HG02870 (cell line): ENCODE results near the gene SPECC1L.

Experiments
- ATAC-seq: cut with Tn5 transposase; IDR thresholded peaks from one replicate; pipeline ENCODE4 v1.9.1; 2021; ENCODE audit warnings: mild to moderate bottlenecking, moderate library complexity; ENCODE audit not compliant: unreplicated experiment

Gene SPECC1L

DNA sequence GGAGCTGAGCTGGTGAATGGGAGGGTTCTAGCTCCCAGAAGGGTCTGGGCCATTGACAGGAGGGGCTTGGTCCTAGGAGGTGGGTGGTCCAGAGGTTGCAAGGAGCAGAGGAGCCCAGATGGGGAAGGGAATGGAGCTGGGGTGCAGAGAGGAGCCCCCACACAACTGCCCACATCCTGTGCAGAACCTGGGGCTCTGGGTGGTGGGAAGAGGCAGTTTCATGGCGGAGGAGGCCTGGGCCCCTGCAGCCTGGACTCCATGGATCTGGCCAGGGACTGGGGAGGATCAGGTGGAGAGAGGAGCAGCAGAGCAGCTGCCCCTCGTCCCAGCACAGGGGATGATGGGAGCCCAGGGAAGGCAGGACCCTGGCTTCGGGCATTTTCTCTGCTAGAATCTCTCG lies 155.8 kb downstream of the SPECC1L start:
- no peak for ATAC-seq

DNA sequence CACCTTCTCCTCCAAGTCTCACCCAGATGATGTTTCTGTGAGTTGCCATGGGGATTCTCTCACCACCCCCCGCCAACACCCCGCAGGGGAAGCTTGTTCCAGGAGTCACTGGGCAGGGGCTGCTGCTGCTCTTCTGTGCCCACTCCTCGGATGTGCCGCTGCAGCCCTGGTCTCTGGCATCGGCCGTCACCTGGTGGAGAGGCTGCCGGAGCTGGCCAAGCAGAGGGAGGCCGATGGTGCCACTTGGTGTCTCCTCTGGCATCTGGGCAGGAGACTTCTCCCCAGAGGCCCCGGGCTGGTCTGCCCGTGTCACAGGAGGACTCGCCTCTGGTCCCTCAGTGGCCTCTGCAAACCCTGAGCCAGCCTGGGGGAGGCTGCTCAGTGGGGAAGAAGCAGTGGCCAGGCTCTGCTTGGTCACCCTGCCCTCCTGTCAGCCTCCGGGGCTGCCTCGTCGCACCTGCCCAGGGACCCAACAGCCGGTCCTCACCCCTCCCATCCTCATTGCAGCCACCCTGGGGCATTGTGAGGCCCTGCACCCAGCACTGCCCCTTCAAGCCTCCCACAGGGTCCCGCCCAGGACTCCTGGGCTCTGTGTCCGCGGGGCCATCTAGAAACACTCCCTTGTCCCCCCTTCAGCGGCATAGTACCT lies 156.3 kb downstream of the SPECC1L start:
- no peak for ATAC-seq

DNA sequence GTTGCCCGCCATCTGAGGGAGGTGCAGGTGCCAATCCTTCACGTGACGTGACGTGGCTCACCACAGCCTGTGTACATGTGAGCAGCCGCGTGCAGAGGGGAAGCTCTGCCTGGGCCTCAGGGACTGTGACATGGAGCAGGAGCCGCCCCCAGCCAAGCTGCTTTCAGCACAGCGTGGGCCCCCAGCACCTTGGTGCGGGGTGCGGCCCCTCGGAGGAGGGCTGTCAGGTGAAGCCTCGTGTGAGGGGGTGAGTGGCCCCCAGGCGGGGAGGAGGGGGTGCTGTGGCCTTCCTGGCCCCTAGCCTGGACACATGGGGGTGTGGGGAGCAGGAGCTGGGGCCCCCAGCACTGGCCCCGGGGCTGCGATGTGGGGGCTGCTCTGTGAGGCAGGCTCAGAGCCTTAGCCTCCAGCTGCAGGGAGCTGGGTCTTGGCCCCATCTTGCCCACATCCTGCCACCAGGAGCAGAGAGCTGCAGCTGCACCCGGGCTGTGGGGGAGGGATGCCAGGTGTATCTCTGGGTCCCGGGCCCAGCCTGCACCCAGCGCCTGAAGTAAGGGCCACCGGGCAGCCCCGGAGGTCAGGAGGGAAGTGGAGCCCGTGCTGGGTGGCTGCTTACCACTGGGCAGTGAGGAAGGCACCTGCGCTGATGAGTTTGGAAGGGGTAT lies 157.0 kb downstream of the SPECC1L start, which contains the start of gene ADORA2A:
TSS of gene ADORA2A (plus strand) at position 100 of the 665 bp plus-strand sequence. CDS start 5,806 bp downstream, outside the sequence.
- ATAC-seq, result peak; percentile 36

DNA sequence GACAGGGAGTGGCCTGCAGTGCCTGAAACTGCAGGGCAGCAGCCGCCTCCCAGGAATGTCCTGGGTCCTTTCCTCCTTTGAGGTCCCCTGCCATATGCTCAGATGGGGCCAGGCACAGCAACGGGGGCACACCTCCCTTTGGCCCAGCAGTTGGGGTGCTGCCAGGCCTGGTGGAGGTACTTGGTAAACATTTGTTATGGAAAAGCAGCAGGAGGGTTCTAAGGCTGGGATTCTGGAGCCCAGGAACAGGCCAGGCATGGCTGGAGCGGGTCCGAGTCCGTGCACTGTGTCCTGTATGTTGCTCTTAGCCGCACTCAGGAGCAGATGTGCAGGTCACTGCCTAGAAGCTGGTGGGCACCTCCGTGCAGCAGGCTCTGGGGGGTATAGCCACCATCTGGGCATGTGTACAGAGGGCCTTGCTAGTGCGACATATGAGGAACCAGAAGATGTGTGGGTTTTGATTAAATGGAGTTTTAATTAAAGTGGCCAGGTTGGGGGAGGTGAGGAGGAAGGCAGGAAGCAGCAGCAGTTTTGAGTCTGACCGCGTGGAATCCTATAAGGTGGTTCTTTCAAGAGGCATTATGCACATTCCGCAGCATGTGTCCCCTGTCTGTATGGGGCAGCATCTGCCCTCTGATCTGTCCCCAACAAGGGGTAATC lies 158.2 kb downstream of the SPECC1L start:
- no peak for ATAC-seq

DNA sequence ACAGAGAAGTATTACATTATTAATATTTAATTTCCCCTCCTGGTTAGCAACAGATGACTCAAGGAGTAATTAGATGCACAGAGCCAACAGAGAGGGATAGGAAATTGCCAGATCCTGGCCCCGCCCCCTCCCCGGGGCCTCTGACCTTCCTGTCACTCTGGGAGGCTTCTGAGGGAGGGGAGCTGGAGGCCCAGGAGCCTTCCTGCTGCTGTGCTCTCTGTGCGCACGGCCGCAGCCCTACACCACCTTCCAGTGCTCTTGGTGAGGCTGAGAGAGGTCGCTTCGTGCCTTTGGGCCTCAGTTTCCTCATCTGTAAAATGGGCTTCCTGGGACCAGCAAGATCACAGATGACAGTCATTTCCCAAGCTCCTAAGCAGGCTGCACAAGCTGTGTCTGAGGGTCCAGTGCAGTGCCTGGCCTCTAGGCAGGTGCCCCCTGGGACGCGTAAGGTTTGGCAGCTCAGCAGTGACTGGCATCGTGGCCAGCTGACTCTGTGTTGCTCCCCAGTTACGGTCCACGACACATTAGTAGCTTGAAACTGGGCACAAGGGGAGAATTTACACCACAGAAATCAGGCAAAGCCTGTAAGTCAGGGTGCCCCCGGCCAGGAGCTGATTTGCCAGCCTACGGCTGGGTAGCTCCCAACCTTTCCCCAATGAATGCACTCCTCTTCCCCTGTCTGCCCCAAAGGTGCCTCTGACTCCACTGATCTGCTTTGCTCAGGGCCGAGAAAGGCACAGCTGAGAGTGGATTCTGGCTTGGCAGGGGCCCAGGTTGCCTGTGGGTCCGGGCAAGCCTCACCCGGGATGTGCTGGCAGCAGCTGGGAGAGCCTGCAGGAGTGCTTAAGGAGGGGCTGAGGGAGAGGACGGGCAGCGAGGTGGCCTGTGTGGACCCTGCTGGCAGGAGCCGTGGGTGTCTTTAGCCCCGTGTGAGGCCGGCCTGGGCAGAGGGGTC lies 159.1 kb downstream of the SPECC1L start:
- no peak for ATAC-seq

DNA sequence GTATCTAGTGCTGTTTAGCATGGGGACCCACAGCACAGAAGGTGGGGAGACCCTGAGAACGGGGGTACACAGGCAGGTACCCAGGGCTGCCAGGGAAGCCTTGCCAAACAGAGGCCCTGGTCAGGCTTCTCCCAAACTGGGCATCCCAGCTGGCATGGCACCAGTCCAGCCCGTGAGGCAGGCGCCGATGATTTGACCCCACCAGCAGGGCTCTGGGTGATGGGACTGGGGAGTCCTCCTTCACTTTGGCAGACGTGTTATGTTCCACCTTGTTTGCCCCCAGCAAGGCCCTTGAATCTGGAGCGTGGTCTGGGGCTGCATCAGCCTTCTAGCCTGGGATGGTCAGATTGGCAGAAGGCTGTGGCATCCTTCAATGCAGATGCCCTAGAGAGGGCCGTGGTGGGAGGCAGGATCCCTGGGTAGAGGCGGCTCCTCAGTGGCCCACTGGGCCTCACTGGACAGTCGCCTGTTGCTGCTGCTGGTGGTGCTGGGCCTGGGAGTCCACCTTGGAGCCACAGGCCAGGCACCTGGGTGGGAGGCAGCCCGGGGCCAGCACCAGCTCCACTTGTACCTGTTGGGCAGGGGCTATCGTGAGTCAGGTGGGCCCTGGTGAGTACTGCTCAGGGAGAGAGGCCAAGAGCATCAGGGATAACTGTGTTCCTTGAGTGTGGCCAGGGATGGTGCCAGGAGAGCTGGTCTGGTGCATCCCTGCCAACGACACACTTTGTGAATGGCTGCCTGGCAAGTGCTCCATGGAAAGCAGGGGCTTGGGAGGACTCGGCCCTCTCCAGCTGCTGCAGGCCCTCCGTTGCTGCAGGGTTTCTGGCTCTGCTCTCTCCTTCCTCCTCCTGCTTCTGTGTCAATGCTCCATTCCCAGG lies 160.0 kb downstream of the SPECC1L start:
- ATAC-seq, result no peak

DNA sequence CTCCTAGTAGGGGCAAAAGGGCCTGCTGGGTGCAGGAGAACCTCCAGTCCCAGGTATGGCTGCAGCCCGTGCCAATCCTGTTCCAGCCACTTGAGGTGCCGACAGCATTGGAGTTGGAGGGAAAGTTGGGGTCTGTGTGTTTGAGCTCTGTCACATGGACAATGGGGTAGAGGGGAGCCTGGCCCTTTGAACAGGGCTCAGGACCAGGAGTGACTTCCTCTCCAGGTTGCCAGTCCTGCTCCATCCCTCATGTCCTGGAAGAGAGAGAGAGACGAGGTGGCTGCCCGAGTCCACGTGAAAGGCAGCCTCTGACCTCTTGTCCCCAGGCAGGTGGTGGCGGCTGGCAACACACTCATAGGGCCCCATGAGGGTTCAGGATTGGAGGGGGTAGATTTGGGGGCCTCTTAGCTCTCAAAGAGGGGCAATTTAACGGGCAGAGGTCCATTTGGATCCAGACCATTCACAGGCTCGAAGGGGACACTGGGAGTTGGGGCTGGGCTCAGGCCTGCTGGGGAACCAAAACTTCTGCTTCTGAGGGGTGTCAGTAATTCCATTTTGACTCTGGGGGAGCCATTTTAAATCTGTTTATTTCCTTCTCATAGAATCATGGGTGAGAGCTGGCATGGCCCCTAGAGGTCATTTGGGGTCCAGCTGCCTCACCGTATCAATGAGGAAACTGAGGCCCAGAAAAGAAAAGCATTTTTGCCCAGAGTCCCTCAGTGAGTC lies 160.8 kb downstream of the SPECC1L start:
- ATAC-seq, result no peak

DNA sequence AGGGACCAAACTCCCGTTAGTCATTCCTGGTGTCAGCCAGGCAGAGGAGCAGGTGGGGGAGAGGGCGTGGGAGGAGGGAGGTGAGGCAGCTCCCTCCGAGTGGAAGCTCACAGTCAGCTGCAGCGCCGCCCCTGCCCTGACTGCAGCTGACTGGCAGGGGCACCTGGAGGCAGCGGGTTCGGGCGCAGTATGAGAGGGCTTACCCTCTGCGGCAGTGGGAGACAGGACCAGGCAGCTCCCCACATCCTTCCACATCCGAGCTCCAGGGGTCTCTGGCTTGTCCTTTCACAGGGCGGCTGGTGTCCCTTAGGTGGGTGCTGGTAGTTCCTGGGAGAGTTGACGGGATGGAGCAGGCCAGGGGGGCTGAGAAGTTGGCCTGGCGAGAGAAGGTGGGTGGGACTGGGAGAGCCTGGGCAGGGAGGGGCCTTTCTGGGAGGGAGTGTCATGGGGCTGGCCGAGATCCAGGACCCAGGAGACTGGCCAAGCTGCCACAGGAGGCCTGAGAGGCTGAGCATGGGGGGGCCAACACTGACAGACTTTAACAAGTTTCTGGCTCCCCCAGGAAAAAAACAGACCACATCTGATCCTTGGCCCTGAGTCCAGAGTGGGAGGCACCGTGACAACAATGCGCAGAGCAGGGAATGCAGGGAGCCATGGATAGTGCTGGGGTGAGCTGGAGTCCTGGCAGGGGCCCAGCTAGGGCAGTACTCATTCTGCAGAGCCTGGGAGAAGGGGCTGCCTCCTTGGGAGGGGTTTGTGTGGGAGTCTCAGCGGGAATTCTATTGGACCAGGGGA lies 161.6 kb downstream of the SPECC1L start:
- no peak for ATAC-seq

DNA sequence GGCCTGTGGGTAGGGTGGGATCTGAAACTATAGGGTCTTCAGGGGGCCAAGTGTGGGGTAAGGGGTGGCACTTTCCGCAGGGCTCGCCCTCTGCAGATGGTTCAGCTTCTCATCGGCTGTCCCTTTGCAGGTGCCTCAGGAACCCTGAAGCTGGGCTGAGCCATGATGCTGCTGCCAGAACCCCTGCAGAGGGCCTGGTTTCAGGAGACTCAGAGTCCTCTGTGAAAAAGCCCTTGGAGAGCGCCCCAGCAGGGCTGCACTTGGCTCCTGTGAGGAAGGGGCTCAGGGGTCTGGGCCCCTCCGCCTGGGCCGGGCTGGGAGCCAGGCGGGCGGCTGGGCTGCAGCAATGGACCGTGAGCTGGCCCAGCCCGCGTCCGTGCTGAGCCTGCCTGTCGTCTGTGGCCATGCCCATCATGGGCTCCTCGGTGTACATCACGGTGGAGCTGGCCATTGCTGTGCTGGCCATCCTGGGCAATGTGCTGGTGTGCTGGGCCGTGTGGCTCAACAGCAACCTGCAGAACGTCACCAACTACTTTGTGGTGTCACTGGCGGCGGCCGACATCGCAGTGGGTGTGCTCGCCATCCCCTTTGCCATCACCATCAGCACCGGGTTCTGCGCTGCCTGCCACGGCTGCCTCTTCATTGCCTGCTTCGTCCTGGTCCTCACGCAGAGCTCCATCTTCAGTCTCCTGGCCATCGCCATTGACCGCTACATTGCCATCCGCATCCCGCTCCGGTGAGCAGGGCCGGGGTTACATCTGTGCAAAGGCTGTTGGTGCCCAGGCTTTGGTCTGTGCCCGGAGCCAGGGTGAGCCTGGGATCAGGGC lies 162.6 kb downstream of the SPECC1L start:
- ATAC-seq, result no peak

DNA sequence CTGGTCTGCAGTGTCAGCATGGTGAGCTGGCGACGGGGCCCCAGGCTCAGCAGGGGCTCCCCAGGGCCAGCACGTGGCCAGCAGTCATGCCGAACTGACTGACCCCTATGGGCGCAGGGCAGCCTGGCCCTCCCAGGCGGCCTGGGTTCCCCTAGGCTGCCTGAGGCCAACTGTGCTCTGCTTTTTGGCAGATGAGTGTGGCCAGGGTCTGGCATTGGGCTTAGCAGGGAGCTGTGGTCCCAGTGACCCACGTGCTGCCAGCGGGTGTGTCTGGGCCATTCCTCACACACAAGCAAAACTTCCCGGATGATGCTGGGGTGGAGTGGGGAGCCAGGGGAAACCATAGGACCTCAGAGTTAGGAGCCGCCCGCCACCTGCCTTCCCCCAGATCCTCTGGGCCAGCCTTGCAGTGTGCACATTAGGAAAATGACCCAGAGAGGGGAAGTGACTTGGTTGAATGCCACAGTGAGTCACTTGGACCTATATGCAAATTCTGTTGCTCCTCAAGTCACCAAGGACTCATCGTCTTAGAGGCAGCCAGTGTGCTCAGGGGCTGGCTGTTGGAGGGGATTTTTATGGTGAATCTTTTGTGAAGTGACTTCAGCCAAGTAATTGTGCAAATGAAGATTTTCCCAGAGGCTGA lies 163.3 kb downstream of the SPECC1L start:
- peak; percentile 74 for ATAC-seq

DNA sequence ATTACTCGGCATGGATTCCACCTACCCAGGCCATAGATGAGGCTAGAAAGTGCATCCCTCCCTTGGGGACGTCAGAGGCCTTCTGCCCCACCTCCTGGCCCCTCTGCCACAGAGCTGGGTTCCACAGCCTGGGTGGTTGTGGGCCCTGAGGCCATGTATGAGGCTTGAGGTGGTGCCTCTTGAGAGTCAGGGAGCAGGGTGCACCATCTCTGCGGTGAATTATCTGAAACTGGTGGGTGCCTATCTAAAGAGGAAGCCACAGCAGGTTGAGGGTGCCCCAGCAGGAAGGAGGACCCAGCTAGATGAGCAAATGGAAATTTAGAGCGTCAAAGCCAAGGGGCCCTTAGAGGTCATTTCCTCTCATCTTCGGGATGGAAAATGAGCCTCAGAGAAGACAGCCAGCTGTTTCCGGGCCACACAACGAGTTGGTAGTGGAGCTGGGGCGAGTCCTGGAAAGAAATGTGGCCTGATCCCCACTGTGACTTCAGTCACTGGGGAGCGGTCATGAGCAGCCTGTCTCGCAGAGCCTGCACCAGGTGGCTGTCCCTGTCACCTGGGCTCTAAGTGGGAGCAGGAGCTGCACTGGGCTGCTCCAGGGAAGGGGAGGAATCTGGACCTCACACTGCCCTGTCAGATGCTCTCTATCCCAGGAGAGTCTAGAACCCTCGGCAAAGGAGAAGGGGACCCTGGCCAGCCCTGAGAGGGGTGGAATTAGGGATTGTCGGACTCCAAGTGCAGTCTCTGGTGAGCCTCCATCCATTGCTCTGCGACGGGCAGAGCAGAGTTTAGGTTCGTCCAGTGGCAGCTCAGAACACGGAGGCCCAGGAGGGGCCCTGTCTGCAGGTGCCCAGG lies 164.1 kb downstream of the SPECC1L start:
- peak; percentile 34 for ATAC-seq

DNA sequence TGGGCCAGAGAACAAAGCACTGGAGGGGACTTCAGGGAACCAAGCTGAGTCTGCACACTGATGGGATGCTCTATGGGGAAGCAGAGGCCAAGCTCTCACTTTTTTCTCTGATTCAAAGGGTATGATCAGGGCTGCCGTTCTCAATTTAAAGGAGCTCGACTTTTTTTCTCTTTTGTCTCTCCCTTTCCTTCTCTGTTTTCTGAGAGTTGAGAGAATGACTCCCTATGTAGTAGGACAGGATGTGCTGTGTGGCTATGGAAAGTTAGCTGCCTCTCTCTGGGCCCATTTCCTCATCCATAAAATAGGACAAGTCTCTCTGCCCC lies 164.7 kb downstream of the SPECC1L start:
- ATAC-seq, result no peak

DNA sequence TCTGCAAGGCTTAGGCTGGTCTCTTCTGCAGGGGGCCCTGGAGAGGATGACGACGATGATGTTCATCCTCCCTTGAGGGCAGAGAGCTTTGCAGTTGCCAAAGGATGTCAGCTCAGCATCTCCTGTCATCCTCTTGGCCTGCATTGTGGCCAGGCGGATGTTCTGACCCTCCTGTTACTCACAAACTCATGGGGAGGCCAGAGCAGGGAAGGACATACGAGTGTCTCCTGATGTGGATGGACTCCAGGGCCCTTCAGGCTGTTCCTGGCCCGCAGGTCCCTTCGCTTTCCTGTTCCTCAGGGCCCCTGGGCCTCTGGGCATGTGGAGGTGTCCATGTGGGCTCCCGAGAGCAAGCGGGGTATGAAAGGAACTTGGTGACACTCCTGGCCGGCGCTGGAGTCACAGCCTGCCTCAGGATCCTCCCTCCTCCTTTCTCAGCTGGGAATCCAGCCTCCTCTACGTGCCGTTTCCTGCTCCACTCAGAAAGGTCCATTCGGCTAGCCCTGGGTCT lies 165.3 kb downstream of the SPECC1L start:
- ATAC-seq, result no peak

DNA sequence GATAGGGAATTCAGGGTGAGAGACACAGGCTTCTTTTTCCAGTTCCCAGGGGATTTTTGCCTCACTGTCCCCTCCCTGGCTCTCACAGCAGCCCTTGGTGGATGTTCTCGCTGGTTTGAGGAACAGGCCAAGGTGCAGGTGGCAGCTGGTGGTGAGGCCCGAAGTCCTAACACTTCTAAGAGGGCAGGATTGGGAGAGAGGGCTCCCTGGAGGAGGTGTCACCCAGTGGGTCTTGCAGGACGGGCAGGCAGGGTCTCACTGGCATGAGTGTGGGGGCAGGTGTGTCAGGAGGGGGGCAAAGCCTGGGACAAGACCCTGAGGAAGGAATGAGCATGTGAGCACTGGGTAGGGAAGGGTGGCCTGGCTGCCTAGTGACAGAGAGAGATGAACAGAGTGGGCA lies 165.9 kb downstream of the SPECC1L start:
- ATAC-seq, result no peak

DNA sequence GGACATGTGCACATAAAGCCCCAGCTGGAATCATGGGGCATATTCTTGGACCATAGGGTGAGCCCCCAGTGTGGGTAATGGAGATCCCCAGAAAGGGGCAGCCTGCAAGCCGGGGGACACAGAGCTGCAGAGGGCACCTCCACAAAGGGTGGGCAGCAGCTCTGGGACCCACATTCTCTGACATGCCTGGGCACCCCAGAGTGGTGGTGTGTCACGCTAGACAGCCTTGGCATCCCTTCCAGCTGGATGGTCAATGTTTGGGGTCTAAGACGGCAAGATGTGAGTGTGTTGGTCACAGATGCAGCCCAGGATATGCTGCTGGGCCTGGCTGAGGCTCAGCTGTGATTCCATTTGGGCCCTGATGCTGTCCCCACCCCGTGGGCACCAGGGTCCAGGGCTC lies 166.5 kb downstream of the SPECC1L start:
- no peak for ATAC-seq

DNA sequence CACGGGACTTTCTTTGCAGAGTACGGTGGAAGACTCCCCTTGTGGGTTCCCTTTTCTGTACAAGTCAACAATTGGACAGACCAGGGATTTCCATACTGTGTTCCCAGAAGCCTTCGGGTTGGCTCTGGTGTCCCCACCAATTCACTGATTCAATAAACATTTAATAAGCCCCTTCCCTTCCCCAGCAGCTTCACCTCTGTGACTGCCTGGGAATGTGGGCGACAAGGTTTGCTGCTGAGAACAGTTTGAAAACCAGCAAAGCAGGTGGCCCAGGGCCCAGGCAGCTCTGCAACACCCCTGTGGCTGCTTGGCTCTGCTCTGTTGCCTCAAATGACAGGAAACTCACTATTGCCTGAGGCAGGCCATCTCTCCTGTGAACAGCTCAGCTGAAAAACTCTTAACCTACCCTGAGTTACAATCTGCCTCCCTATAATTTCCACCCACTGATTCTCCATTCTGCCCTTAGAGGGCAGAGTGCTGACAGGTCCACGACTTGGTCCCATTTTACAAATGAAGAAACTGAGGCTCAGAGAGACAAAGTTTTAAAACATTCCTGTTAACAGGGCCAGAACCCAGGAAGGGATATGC lies 167.2 kb downstream of the SPECC1L start:
- ATAC-seq, result no peak
